GM21381 (cell line): ENCODE data around the gene TPST2.
"Not testable (repeated sequence)": the region's sequence is repeated elsewhere in the genome, so short reads cannot be mapped to it uniquely, and the experiment has no call there.

Experiments
- ATAC-seq: cut with Tn5 transposase; IDR thresholded peaks from one replicate; pipeline ENCODE4 v1.9.1; 2021; ENCODE audit warnings: mild to moderate bottlenecking, moderate library complexity; ENCODE audit not compliant: unreplicated experiment

The TPST2 gene

GRCh38 chr22:26589845-26590736 lies at the start of gene TPST2:
Gene TPST2, minus strand, starts transcription at chr22:26590132. Its CDS starts 48,502 bp downstream, at chr22:26541630.
- peak; percentile 68 for ATAC-seq

GRCh38 chr22:26636296-26636695 lies 46.4 kb upstream of the TPST2 start:
- no peak for ATAC-seq

- no peak for ATAC-seq
Measured at GRCh38 chr22:26635117-26635516, 45.2 kb upstream of the TPST2 start.

DNA sequence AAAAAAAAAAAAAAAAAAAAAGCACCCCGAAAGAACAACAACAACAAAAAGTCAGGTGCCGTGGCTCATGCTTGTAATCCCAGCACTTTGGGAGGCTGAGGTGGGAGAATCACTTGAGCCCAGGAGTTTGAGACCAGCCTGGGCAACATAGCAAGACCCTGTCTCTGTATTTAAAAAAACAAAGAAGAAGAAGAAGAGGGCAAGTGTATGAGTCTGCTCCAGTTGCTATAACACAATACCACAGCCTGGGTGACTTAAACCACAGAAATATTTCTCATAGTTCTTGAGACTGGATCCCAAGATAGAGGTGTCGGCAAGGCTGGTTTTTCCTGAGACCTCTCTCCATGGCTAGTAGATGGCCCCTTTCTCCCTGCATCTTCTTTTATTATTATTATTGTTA lies 44.3 kb upstream of the TPST2 start:
- no peak for ATAC-seq

DNA sequence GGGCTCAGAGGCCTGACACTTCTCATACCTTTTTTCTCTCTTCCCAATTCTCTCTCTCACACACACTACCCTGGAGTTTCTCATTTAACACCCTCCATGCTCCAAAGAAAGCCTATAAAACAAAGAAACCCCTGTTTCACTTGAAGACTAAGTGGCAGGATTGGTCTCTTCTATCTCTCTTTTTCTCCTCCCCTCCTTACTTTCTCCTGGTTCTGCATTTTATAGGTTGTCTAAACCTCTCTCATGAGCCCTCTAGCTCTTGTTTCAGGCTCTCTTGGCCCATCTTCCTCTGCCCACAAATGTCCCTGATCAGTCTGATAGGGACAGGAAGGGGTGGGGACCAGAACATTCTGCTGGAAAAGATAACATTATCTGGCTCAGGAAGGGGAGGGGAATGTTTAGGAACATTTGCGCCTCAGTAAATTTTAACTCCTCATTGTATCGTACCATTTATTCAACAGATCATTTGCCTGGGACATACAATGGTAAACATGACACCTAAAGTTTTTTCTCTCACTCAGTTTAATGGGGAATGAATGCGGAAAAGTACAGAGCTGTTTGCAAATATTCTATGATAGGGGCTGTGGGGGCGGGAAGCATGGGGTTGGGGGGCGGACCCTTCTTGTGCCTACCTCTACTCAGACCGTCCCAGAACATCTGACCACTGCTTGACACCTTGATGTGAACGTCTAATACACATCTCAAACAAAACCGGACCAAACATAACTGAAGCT lies 42.7 kb upstream of the TPST2 start:
- ATAC-seq, result no peak

DNA sequence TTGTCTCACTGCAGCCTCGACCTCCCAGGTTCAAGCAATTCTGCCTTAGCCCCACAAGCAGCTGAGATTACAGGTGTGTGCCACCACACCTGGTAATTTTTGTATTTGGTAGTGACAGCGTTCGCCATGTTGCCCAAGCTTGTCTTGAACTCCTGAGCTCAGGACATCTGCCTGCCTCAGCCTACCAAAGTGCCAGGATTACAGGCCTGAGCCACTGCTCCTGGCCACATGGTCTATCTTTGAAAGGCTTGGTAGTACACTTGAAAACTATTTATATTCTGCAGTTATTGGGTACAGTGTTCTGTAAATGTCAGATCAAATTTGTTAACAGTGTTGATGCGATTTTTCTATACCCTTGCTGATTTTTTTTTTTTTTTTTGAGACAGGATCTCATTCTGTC lies 41.4 kb upstream of the TPST2 start:
- no peak for ATAC-seq

DNA sequence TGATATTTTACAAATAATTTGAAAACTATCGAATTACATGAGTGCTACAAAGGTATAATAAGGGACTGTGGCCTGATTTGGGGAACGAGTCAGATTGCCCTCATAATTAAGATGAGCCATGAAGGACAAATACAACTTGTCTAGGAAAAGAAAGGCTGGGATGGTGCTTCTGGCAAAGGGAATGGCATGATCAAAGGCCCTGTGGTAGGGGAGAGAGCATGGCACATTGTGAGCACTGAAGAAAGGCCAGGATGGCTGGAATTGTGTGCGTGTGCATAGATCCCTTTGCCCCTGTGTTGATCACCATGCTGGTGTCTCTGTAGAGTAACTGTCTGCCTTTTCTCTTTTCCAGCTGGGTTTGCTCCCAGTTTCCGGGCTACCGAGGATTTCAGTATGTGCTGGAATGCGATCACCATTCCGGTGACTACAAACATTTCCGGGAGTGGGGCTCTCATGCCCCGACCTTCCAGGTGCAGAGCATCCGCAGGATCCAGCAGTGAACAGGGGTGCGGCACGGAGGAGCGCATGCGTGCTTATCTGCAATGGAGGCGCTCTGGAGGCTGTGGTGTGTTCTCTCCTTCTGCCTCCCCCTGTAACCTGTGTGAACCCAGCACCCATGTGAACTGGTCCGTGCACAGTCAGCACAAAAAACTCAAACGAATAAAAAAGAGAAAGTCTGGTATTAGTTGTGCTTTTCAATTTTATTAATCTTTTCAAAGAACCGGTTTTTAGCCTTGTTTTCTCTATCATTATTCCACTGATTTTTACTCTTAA lies 40.2 kb upstream of the TPST2 start:
- no peak for ATAC-seq

DNA sequence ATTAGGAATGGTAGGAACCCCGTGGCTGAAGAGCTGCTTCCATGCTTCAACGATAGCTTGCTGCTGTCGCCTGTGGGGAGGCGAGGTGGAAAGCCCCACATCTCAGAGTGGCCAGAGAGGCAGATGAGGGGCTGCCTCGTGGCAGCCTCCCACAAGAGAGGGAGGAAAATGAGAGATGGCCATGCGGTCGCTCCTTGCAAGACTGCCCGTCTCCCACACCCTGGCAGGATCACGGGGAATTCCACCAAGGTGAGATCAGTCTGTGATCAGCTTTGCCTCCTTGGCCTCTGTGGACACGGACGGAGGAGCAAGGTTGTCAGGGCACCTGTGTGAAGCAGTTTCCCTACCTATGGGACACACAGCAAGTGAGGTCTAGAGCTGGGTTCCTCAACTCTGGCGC lies 34.9 kb upstream of the TPST2 start:
- ATAC-seq, result no peak

DNA sequence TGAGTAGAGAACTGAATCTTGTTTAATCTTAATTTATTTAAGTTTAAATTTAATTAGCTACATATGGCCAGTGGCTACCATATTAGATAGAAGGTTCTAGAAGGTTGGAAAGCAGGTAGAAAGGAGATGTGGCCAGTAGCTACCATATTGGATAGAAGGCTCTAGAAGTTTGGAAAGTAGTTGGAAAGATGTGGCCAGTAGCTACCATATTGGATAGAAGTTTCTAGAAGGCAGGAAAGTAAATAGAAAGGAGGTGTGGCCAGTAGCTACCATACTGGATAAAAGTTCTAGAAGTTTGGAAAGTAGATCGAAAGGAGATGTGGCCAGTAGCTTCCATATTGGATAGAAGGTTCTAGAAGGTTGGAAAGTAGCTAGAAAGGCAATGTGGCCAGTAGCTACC lies 34.1 kb upstream of the TPST2 start:
- no peak for ATAC-seq

- ATAC-seq, result no peak
Measured at GRCh38 chr22:26621663-26622062, 31.7 kb upstream of the TPST2 start, which contains the start of gene CRYBA4. Gene CRYBA4, plus strand, starts transcription at chr22:26621963. Its CDS starts 634 bp downstream, at chr22:26622597.

DNA sequence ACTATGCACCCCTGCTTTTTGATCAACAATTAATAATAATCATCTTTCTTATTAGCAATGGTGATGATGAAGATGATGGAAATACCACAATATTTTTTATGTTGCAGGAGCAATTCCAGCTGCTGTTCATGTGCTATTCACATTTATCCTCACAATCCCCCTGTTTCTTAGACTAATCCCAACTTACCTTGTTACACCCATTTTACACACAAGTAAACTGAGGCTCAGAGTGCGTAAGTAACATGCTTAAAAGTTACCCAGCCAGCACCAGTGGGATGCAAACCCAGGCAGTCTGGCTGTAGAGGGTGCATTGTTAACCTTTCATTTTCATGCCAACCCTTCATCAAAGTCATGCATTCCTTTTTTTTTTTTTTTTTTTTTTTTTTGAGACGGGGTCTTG lies 30.3 kb upstream of the TPST2 start:
- no peak for ATAC-seq

GRCh38 chr22:26619510-26619909 lies 29.6 kb upstream of the TPST2 start:
- ATAC-seq, result no peak

DNA sequence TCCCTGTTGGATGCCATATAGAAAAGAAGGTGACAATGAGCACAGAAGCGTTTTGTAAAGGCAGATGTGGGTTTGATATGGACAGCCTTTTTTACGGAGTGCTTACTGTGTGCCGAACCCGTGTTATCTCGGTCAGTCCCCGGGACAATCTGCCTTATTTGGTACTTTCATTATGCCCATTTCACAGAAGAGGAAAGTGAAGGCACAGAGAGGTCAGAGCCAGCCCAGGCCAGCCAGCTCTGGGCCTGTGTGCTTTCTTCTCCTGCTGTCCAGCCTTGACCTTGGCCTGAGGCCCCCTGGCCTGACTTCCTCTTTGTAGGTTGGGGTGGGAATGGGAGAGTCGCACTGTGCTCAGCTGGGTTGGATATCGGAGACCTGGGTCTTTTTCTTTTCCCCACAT lies 28.5 kb upstream of the TPST2 start:
- ATAC-seq, result no peak

DNA sequence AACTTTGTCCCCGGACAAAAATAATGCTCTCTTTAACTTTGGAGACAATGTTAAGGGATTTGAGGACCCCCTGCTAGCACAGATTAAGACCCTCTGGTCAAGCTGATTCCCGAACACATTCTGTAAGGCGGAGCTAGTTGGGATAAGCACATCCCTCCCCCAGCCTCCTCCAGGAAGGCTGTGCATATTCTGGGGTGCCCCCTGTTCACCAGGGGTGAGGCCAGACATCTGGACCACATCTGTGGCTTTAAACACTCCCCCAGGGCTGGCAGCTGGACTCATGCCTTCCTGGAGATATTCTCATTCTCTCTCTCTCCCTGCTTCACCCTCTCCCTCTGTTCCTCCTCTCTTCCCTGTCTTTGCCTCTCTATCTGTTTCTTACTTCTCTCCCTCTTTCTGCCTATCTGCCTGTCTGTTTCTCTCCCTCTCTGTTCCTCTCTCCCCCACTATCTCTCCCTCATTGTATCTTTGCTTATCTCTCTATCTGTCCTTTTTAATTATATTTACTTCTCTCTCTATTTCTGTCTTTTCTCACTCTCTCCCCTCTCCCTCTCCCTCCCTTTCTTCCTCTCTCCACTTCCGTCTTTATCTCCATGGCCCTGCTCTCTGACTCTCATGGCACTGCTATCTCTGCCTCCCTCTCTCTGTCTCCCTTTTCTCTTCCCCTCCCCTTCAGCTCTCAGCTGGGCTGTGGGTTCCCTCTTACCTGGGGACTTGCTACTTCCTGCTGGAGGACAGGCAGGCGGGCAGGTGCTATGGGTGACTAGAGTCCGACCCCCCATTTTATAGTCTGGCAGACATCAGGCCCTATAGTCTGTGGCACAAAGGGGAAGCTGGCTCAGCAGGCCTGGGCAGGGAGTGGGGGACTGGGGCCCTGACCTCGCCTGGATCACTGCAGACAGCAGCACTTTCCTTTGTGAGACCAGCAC lies 27.6 kb upstream of the TPST2 start, which contains the start of gene CRYBB1:
TSS of gene CRYBB1 (minus strand) at position 757 of the 929 bp plus-strand sequence. CDS start 1,708 bp downstream, outside the sequence.
- no peak for ATAC-seq

GRCh38 chr22:26616650-26617049 lies 26.7 kb upstream of the TPST2 start:
- ATAC-seq, result no peak

DNA sequence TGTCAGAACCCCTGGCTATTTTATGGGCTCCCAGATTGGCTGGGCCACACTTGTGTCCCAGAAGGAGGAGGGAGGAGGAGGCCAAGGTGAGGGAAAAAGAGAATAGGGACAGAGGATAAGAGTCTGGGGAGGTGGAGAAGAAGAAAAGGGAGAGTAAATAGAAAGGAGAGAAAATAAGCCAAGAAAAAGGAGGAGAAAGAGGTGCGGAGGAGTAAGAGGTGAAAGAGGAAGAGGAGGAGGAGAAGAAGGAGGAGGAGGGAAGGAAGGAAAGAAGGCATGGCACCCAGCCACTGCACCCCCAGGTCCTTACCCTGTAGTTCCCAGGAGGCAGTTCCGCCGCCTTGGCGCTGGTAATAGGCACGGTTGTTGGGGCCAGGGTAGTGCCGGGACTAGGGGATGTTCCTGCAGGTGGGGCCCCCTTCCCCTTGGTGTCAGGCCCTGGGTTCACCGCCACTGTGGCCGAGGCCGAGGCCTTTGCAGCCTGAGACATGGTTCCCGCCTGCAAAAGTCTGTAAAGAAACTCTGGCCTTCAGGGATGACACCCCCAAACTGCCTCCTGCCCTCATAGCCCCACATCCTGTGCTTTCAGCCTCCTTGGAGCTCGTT lies 26.0 kb upstream of the TPST2 start:
- no peak for ATAC-seq

DNA sequence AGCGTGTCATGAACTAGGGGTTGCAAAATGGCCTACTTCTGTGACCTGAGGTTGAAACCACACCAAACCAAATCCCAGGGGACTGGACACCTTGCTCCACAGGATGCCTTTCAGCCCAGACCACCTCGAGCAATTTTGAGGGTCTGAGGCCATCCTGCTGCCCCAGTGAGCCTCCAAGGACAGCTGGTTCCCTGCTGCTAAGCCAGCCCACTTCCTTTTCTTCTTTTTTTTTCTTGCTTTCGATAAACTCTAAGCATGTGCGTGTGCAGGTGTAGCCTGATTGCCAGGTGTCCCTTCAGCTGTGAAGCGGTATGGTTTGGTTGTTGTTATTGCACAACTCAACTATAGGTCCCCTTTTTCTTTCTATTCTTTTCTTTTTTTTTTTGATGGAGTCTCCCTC lies 25.2 kb upstream of the TPST2 start:
- ATAC-seq, result peak; percentile 63

- no peak for ATAC-seq
Measured at GRCh38 chr22:26614322-26614721, 24.4 kb upstream of the TPST2 start.

- not testable (repeated sequence) for ATAC-seq
Measured at GRCh38 chr22:26613753-26614152, 23.8 kb upstream of the TPST2 start.

GRCh38 chr22:26612652-26613051 lies 22.7 kb upstream of the TPST2 start:
- no peak for ATAC-seq
